GM12874 (cell line): ENCODE measurements around the gene CCNF.

Experiments used
- CTCF ChIP-seq: IDR thresholded peaks from 2 replicates; pipeline ENCODE4 v1.5.1; 2011; ENCODE audit warnings: low read depth, mild to moderate bottlenecking, control low read depth, low read length, moderate library complexity; ENCODE audit not compliant: insufficient read depth

The CCNF gene

GRCh38 chr16:2429771-2430663 lies 770 bp downstream of the CCNF start:
- TF ChIP-seq CTCF = peak; percentile 34; the same call in 1 of the 2 replicates

GRCh38 chr16:2432286-2432685 lies 3.0 kb downstream of the CCNF start:
- 0 out of 2 replicates have a peak, but pooled peaks have one; percentile 9 for TF ChIP-seq CTCF

GRCh38 chr16:2432801-2433505 lies 3.7 kb downstream of the CCNF start:
- no peak for TF ChIP-seq CTCF

- no peak for TF ChIP-seq CTCF
Observed at GRCh38 chr16:2436110-2436509, 6.9 kb downstream of the CCNF start.

- TF ChIP-seq CTCF = no peak
Observed at GRCh38 chr16:2437032-2437790, 8.0 kb downstream of the CCNF start.

GRCh38 chr16:2438121-2438520 lies 8.9 kb downstream of the CCNF start:
- TF ChIP-seq CTCF = no peak

GRCh38 chr16:2439598-2439997 lies 10.4 kb downstream of the CCNF start:
- TF ChIP-seq CTCF = no peak
